HepG2 (cell line): ENCODE results near the gene WNT9A.

Experiments
- ARNT ChIP-seq: fragments of 450-650 bp; IDR thresholded peaks from 2 replicates; pipeline ENCODE4 v1.6.1; 2017
- CTCF ChIP-seq: sonication (generic); formaldehyde crosslinking; IDR thresholded peaks from 2 replicates; pipeline ENCODE4 v1.5.0; 2020; ENCODE audit warnings: mild to moderate bottlenecking, missing genetic modification reagents, moderate library complexity
- RNF2 ChIP-seq: fragments of 450-650 bp; conservative IDR thresholded peaks from 2 replicates; pipeline ENCODE4 v1.6.1; 2016; ENCODE audit warnings: low read depth
- ZNF766 ChIP-seq: sonication (generic); formaldehyde crosslinking; IDR thresholded peaks from 2 replicates; pipeline ENCODE4 v1.5.0; 2020; ENCODE audit warnings: missing genetic modification reagents, borderline replicate concordance

- TF ChIP-seq ARNT (no peak), RNF2 (no peak), CTCF (CRISPR knock-in tag) (no peak), ZNF766 (CRISPR knock-in tag) (no peak)
These were observed 1.7 kb downstream of the WNT9A start for GRCh38 chr1:227945891-227946623.
